HepG2 (cell line): ENCODE measurements around the gene SLC39A3. TPM values are rescaled to one million over a fixed set of nuclear protein-coding genes. Genes with fewer than 3 reads are reported as not detected.
A peak's percentile ranks its signal among the peaks of the same experiment; 100 is the strongest.

ENCODE experiments used
- CEBPG ChIP-seq: IDR thresholded peaks from 2 replicates; pipeline ENCODE4 v1.6.1; 2016
- FOXK2 ChIP-seq: fragments of 450-650 bp; IDR thresholded peaks from 2 replicates; pipeline ENCODE4 v1.6.1; 2016
- FOXP1 ChIP-seq, 2 experiments: fragments of 450-650 bp in 1 of 2; IDR thresholded peaks; 2 replicates each; pipeline ENCODE4 v1.6.1; 2017 to 2018; ENCODE audit warnings: antibody characterized with exemption in 1 of 2
- KAT2B ChIP-seq: fragments of 150-350 bp; IDR thresholded peaks from 2 replicates; pipeline ENCODE4 v1.6.1; 2014; ENCODE audit warnings: low read depth, low read length, borderline replicate concordance
- NFATC3 ChIP-seq: sonication (generic); formaldehyde crosslinking; IDR thresholded peaks from 2 replicates; pipeline ENCODE4 v1.5.1; 2020; ENCODE audit warnings: mild to moderate bottlenecking, missing genetic modification reagents
- PCBP1 ChIP-seq: fragments of 200-400 bp; formaldehyde crosslinking; IDR thresholded peaks from 2 replicates; pipeline ENCODE4 v1.6.1; 2017; ENCODE audit warnings: mild to moderate bottlenecking, low read depth, low read length, borderline replicate concordance
- PHF20 ChIP-seq: sonication (generic); formaldehyde crosslinking; IDR thresholded peaks from 2 replicates; pipeline ENCODE4 v1.5.0; 2020; ENCODE audit warnings: mild to moderate bottlenecking, missing genetic modification reagents
- PHF21A ChIP-seq: sonication (generic); formaldehyde crosslinking; IDR thresholded peaks from 2 replicates; pipeline ENCODE4 v1.5.0; 2020; ENCODE audit warnings: mild to moderate bottlenecking, missing genetic modification reagents
- SP4 ChIP-seq: sonication (generic); formaldehyde crosslinking; IDR thresholded peaks from 2 replicates; pipeline ENCODE4 v1.8.1; 2023; ENCODE audit warnings: mild to moderate bottlenecking, missing genetic modification reagents
- SP5 ChIP-seq: IDR thresholded peaks from 2 replicates; pipeline ENCODE4 v1.6.1; 2016; ENCODE audit warnings: low read depth, borderline replicate concordance
- TBL1XR1 ChIP-seq: fragments of 150-350 bp; IDR thresholded peaks from 2 replicates; pipeline ENCODE4 v1.6.1; 2014; ENCODE audit warnings: borderline replicate concordance, low read length; ENCODE audit not compliant: partially characterized antibody
- ZFP37 ChIP-seq: sonication (generic); formaldehyde crosslinking; IDR thresholded peaks from 2 replicates; pipeline ENCODE4 v1.4.0; 2020; ENCODE audit warnings: missing genetic modification reagents, borderline replicate concordance
- ZFY ChIP-seq: sonication (generic); formaldehyde crosslinking; IDR thresholded peaks from 2 replicates; pipeline ENCODE4 v1.4.0; 2020; ENCODE audit warnings: missing genetic modification reagents
- ZNF253 ChIP-seq: sonication (generic); formaldehyde crosslinking; IDR thresholded peaks from 2 replicates; pipeline ENCODE4 v1.8.0; 2022; ENCODE audit warnings: mild to moderate bottlenecking, missing genetic modification reagents, borderline replicate concordance
- ZNF550 ChIP-seq: sonication (generic); formaldehyde crosslinking; IDR thresholded peaks from 2 replicates; pipeline ENCODE4 v1.4.0; 2020; ENCODE audit warnings: mild to moderate bottlenecking, missing genetic modification reagents, borderline replicate concordance
- ZSCAN30 ChIP-seq: sonication (generic); formaldehyde crosslinking; IDR thresholded peaks from 2 replicates; pipeline ENCODE4 v1.5.0; 2020; ENCODE audit warnings: mild to moderate bottlenecking, missing genetic modification reagents
- polyA plus RNA-seq, 8 experiments: library from polyadenylated mRNA; depleted of rRNA in 3 of 8; stranded (reverse) in 7 of 8; unstranded in 1 of 8; fragments of >200 nt; fragmentation: Illumina TruSeq in 4 of 8; extraction: Trizol in 4 of 8; gene quantifications; 2 replicates each; pipeline versions ENCODE4 v1.2.1 to v1.2.3, GENCODE V29; 2011 to 2016; ENCODE audit warnings: low read depth in 4 of 8, missing spikeins in 1 of 8, mixed read lengths in 1 of 8; ENCODE audit not compliant: insufficient read depth in 1 of 8
- total RNA-seq, 5 experiments: library from RNA; depleted of rRNA; stranded (reverse); fragments of >200 nt; fragmentation: Illumina TruSeq; extraction: Trizol; gene quantifications; 2 replicates each; pipeline ENCODE4 v1.2.3, GENCODE V29; 2016; ENCODE audit warnings: low read depth in 1 of 5
- TF ChIP-seq, protein P1 (sequence below): sonication (generic); formaldehyde crosslinking; IDR thresholded peaks from 2 replicates; pipeline ENCODE4 v1.4.0; 2020; ENCODE audit warnings: missing genetic modification reagents
- TF ChIP-seq, protein P2 (sequence below): sonication (generic); formaldehyde crosslinking; IDR thresholded peaks from 2 replicates; pipeline ENCODE4 v1.4.0; 2020; ENCODE audit warnings: missing genetic modification reagents
- TF ChIP-seq, protein P3 (sequence below): sonication (generic); formaldehyde crosslinking; IDR thresholded peaks from 2 replicates; pipeline ENCODE4 v1.5.1; 2020; ENCODE audit warnings: mild to moderate bottlenecking, missing genetic modification reagents

Gene SLC39A3
- total and polyA plus RNA-seq, 2 of the 13 experiments (the other 11 are each of a cell fraction or from before 2014, with no cell fraction given) = 33.6 to 41.6 TPM

DNA sequence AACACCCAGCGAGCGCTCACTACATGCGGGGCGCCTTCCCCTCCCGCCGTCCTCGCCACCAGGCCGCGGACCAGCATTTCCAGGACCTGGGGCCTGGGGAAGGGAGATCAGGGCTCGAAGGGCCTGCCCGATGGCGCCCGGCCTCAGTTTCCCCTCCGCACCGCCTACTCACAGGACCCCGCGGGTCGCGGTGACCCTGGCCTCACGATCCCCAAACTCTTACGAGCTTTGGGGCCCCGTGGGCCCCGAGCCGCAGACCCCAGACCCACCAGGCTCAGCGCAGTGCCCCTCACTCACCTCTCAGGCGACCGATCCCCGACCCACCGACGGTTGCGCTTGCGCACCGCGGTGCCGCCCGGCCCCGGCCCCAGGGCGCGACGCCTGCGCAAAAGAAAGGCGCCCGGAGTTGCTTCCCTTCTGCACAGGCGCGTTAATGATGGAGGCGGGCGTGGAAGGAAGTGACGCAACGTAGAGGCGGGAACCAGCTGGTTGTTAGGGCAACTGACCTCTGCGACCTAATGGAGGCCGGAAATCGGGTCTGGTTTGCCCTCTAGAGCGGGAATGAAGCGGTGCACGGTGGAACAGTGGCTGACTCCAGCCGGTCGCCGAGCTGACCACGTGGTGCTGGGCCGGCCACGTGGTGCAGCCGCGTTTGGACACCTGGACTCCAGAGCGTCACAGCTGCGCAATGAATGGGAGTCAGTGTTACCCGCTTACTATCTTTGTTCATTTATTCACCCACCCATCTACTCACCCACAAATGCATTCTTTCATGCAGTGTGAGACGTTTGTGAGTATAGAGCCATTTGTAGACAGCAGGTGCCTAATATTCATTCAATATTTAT is 43.3 kb upstream of the SLC39A3 start, which contains the start of gene SGTA (continued):
- TF ChIP-seq, protein P1, sequence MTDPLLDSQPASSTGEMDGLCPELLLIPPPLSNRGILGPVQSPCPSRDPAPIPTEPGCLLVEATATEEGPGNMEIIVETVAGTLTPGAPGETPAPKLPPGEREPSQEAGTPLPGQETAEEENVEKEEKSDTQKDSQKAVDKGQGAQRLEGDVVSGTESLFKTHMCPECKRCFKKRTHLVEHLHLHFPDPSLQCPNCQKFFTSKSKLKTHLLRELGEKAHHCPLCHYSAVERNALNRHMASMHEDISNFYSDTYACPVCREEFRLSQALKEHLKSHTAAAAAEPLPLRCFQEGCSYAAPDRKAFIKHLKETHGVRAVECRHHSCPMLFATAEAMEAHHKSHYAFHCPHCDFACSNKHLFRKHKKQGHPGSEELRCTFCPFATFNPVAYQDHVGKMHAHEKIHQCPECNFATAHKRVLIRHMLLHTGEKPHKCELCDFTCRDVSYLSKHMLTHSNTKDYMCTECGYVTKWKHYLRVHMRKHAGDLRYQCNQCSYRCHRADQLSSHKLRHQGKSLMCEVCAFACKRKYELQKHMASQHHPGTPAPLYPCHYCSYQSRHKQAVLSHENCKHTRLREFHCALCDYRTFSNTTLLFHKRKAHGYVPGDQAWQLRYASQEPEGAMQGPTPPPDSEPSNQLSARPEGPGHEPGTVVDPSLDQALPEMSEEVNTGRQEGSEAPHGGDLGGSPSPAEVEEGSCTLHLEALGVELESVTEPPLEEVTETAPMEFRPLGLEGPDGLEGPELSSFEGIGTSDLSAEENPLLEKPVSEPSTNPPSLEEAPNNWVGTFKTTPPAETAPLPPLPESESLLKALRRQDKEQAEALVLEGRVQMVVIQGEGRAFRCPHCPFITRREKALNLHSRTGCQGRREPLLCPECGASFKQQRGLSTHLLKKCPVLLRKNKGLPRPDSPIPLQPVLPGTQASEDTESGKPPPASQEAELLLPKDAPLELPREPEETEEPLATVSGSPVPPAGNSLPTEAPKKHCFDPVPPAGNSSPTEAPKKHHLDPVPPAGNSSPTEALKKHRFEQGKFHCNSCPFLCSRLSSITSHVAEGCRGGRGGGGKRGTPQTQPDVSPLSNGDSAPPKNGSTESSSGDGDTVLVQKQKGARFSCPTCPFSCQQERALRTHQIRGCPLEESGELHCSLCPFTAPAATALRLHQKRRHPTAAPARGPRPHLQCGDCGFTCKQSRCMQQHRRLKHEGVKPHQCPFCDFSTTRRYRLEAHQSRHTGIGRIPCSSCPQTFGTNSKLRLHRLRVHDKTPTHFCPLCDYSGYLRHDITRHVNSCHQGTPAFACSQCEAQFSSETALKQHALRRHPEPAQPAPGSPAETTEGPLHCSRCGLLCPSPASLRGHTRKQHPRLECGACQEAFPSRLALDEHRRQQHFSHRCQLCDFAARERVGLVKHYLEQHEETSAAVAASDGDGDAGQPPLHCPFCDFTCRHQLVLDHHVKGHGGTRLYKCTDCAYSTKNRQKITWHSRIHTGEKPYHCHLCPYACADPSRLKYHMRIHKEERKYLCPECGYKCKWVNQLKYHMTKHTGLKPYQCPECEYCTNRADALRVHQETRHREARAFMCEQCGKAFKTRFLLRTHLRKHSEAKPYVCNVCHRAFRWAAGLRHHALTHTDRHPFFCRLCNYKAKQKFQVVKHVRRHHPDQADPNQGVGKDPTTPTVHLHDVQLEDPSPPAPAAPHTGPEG (CRISPR knock-in tag) = peak; percentile 93
- TF ChIP-seq SP5 = no peak
- peak; percentile 99 for TF ChIP-seq ZFP37 (CRISPR knock-in tag)
- TF ChIP-seq KAT2B = no peak
- TF ChIP-seq PHF21A (CRISPR knock-in tag) = peak; percentile 75; the same call in 1 of the 2 replicates
- TF ChIP-seq ZNF550 (CRISPR knock-in tag) = no peak
- TF ChIP-seq, protein P2, sequence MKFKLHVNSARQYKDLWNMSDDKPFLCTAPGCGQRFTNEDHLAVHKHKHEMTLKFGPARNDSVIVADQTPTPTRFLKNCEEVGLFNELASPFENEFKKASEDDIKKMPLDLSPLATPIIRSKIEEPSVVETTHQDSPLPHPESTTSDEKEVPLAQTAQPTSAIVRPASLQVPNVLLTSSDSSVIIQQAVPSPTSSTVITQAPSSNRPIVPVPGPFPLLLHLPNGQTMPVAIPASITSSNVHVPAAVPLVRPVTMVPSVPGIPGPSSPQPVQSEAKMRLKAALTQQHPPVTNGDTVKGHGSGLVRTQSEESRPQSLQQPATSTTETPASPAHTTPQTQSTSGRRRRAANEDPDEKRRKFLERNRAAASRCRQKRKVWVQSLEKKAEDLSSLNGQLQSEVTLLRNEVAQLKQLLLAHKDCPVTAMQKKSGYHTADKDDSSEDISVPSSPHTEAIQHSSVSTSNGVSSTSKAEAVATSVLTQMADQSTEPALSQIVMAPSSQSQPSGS = peak; percentile 78
- no peak for TF ChIP-seq TBL1XR1
- peak; percentile 79 for TF ChIP-seq SP4
- peak; percentile 96 for TF ChIP-seq ZNF253
- TF ChIP-seq, protein P3, sequence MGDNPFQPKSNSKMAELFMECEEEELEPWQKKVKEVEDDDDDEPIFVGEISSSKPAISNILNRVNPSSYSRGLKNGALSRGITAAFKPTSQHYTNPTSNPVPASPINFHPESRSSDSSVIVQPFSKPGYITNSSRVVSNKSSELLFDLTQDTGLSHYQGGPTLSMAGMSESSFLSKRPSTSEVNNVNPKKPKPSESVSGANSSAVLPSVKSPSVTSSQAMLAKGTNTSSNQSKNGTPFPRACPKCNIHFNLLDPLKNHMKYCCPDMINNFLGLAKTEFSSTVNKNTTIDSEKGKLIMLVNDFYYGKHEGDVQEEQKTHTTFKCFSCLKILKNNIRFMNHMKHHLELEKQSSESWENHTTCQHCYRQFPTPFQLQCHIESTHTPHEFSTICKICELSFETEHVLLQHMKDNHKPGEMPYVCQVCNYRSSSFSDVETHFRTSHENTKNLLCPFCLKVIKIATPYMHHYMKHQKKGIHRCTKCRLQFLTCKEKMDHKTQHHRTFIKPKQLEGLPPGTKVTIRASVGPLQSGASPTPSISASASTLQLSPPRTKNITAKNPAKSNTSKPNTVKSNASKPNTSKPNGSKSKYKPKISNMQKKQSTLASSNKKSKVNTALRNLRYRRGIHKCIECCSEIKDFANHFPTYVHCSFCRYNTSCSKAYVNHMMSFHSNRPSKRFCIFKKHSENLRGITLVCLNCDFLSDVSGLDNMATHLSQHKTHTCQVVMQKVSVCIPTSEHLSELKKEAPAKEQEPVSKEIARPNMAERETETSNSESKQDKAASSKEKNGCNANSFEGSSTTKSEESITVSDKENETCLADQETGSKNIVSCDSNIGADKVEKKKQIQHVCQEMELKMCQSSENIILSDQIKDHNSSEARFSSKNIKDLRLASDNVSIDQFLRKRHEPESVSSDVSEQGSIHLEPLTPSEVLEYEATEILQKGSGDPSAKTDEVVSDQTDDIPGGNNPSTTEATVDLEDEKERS (CRISPR knock-in tag) = peak; percentile 78; the same call in 1 of the 2 replicates
- TF ChIP-seq FOXP1 (IDR thresholded peaks at IDR 0.05) = no peak
- no peak for TF ChIP-seq FOXP1 (CRISPR knock-in tag; IDR thresholded peaks at IDR 0.05)
- no peak for TF ChIP-seq NFATC3 (CRISPR knock-in tag)
- no peak for TF ChIP-seq ZSCAN30 (CRISPR knock-in tag)
- peak; percentile 90 for TF ChIP-seq CEBPG (CRISPR knock-in tag)
- no peak for TF ChIP-seq PCBP1
- TF ChIP-seq PHF20 (CRISPR knock-in tag) = peak; percentile 88
- TF ChIP-seq FOXK2 = peak; percentile 74
- TF ChIP-seq ZFY (CRISPR knock-in tag) = peak; percentile 81
